Neutrophil (primary cell): ENCODE measurements around the gene NDFIP1.

Experiments used
- H3K27ac ChIP-seq: fragments of 200-600 bp; sonication (generic); 2 replicates; pipeline ENCODE4 v1.5.1; 2016; ENCODE audit warnings: mild to moderate bottlenecking, moderate library complexity
- H3K27me3 ChIP-seq: fragments of 200-600 bp; sonication (generic); 2 replicates; pipeline ENCODE4 v1.6.0; 2016; ENCODE audit warnings: mild to moderate bottlenecking
- H3K36me3 ChIP-seq: fragments of 200-600 bp; sonication (generic); 2 replicates; pipeline ENCODE4 v1.5.1; 2017
- H3K4me1 ChIP-seq, 2 experiments: fragments of 200-600 bp in 1 of 2; sonication (generic) in 1 of 2; 1 replicate in 1 of 2; 2 replicates in 1 of 2; pipeline versions ENCODE4 v1.5.1 to v1.6.1; 2013 to 2016; ENCODE audit warnings: low read depth in 1 of 2, low read length in 1 of 2, mild to moderate bottlenecking in 1 of 2, moderate library complexity in 1 of 2; ENCODE audit not compliant: control insufficient read depth in 1 of 2, insufficient read depth in 1 of 2
- H3K4me3 ChIP-seq, 2 experiments: fragments of 200-600 bp in 1 of 2; sonication (generic) in 1 of 2; 1 replicate in 1 of 2; 2 replicates in 1 of 2; pipeline ENCODE4 v1.5.1; 2013 to 2016; ENCODE audit warnings: low read depth in 1 of 2, low read length in 1 of 2, mild to moderate bottlenecking in 1 of 2, moderate library complexity in 1 of 2
- H3K9me3 ChIP-seq: fragments of 200-600 bp; sonication (generic); 2 replicates; pipeline ENCODE4 v1.5.1; 2016
- CTCF ChIP-seq: fragments of 200-600 bp; sonication (generic); IDR thresholded peaks from 2 replicates; pipeline ENCODE4 v1.5.1; 2016; ENCODE audit warnings: antibody characterized with exemption

The NDFIP1 gene

GRCh38 chr5:142102980-142103740, 5.4 kb upstream of the NDFIP1 start:
- H3K4me3 ChIP-seq, result no peak overlapping the region
- H3K4me1 ChIP-seq, result peaks cover 1 to 2% of the 10 kb centered on the region in 2 experiments
- H3K27me3 ChIP-seq, result peaks cover 4% of the 10 kb centered on the region
- no peak overlapping the region for H3K27ac ChIP-seq
- TF ChIP-seq CTCF, result no peak
- no peaks in the 10 kb centered on the region for H3K9me3 ChIP-seq
- H3K36me3 ChIP-seq, result no peaks in the 10 kb centered on the region

- H3K27ac ChIP-seq, result no peak overlapping the region
- peaks cover 4% of the 10 kb centered on the region for H3K27me3 ChIP-seq
- TF ChIP-seq CTCF, result no peak
Observed at GRCh38 chr5:142104491-142104890, 4.1 kb upstream of the NDFIP1 start.

GRCh38 chr5:142106061-142106460, 2.5 kb upstream of the NDFIP1 start:
- no peak overlapping the region for H3K27ac ChIP-seq
- no peaks in the 10 kb centered on the region for H3K9me3 ChIP-seq
- peaks cover 15 to 18% of the 10 kb centered on the region in 2 experiments for H3K4me1 ChIP-seq
- H3K27me3 ChIP-seq, result peaks cover 4% of the 10 kb centered on the region
- no peak overlapping the region for H3K4me3 ChIP-seq
- no peak for TF ChIP-seq CTCF
- no peaks in the 10 kb centered on the region for H3K36me3 ChIP-seq

More at GRCh38 chr5:142104491-142104890, 4.1 kb upstream of the NDFIP1 start:
- Histone ChIP-seq H3K9me3 (no peaks in the 10 kb centered on the region), H3K4me1 (peaks cover 7 to 9% of the 10 kb centered on the region in 2 experiments), H3K36me3 (no peaks in the 10 kb centered on the region), H3K4me3 (no peak overlapping the region)

- Histone ChIP-seq H3K36me3 (no peaks in the 10 kb centered on the region), H3K9me3 (no peaks in the 10 kb centered on the region), H3K4me3 (no peak overlapping the region), H3K27me3 (peaks cover 4% of the 10 kb centered on the region), H3K27ac (no peak overlapping the region), H3K4me1 (peaks cover 15 to 18% of the 10 kb centered on the region in 2 experiments)
- TF ChIP-seq CTCF, result no peak
Observed at GRCh38 chr5:142107036-142107735, 1.4 kb upstream of the NDFIP1 start.

- H3K4me1 ChIP-seq, result peaks cover 15 to 18% of the 10 kb centered on the region in 2 experiments
Observed at GRCh38 chr5:142107736-142108431, 695 bp upstream of the NDFIP1 start.

More at GRCh38 chr5:142107736-142108431, 695 bp upstream of the NDFIP1 start:
- TF ChIP-seq CTCF, result no peak
- Histone ChIP-seq H3K4me3 (peak overlapping the region; percentile 80 to 82), H3K27me3 (peaks cover 4% of the 10 kb centered on the region), H3K36me3 (no peaks in the 10 kb centered on the region), H3K9me3 (no peaks in the 10 kb centered on the region), H3K27ac (peak overlapping the region; percentile 94)
